Neuronal stem cell (in vitro differentiated cells): ENCODE data around the gene SMDT1.
"Not testable (repeated sequence)": the region's sequence is repeated elsewhere in the genome, so short reads cannot be mapped to it uniquely, and the experiment has no call there.

Experiments
- DNase-seq: peaks from one replicate; pipeline ENCODE4 v3.0.0-alpha.2; 2013; ENCODE audit warnings: low spot score
- H2AFZ ChIP-seq: one replicate; pipeline ENCODE4 v1.6.1; 2013; ENCODE audit warnings: mild to moderate bottlenecking, low read length, inconsistent platforms
- H2AK5ac ChIP-seq: 2 replicates; pipeline ENCODE4 v1.6.1; 2013; ENCODE audit warnings: low read depth, mild to moderate bottlenecking, inconsistent platforms, low read length, moderate library complexity, mixed read lengths
- H2BK120ac ChIP-seq: 2 replicates; pipeline ENCODE4 v1.6.1; 2013; ENCODE audit warnings: low read depth, mild to moderate bottlenecking, inconsistent platforms, low read length, moderate library complexity, mixed read lengths
- H2BK12ac ChIP-seq: one replicate; pipeline ENCODE4 v1.6.1; 2013; ENCODE audit warnings: low read length, inconsistent platforms
- H2BK15ac ChIP-seq: 2 replicates; pipeline ENCODE4 v1.6.1; 2013; ENCODE audit warnings: mild to moderate bottlenecking, low read length, inconsistent platforms, mixed read lengths
- H2BK5ac ChIP-seq: one replicate; pipeline ENCODE4 v1.6.1; 2013; ENCODE audit warnings: inconsistent platforms, mild to moderate bottlenecking, low read length, moderate library complexity
- H3K14ac ChIP-seq: one replicate; pipeline ENCODE4 v1.6.1; 2013; ENCODE audit warnings: low read length, inconsistent platforms
- H3K18ac ChIP-seq: 2 replicates; pipeline ENCODE4 v1.6.1; 2013; ENCODE audit warnings: low read length, inconsistent platforms
- H3K23ac ChIP-seq: 2 replicates; pipeline ENCODE4 v1.6.1; 2013; ENCODE audit warnings: low read depth, mild to moderate bottlenecking, mixed read lengths, low read length, inconsistent platforms; ENCODE audit not compliant: poor library complexity
- H3K27ac ChIP-seq: replicated peaks from 3 replicates; pipeline ENCODE4 v1.5.1; 2013; ENCODE audit warnings: low read length, inconsistent platforms
- H3K27me3 ChIP-seq, 3 experiments: 2 replicates each; pipeline ENCODE4 v1.6.1; 2013; ENCODE audit warnings: low read length in 3 of 3, mild to moderate bottlenecking in 2 of 3, inconsistent platforms in 1 of 3, low read depth in 1 of 3, mixed read lengths in 1 of 3, moderate library complexity in 1 of 3; ENCODE audit not compliant: control insufficient read depth in 3 of 3, insufficient read depth in 3 of 3
- H3K36me3 ChIP-seq, 2 donors: replicated peaks in 1 of 2; 2 replicates each; pipeline ENCODE4 v1.6.1; 2013; ENCODE audit warnings: low read length in 2 of 2; ENCODE audit not compliant: control insufficient read depth in 2 of 2, insufficient read depth in 2 of 2
- H3K4ac ChIP-seq: 2 replicates; pipeline ENCODE4 v1.6.1; 2013; ENCODE audit warnings: inconsistent platforms, mild to moderate bottlenecking, low read length, moderate library complexity
- H3K4me1 ChIP-seq, 2 donors: 1 replicate in 1 of 2; 2 replicates in 1 of 2; pipeline ENCODE4 v1.6.1; 2013; ENCODE audit warnings: low read length in 2 of 2, low read depth in 1 of 2; ENCODE audit not compliant: control insufficient read depth in 2 of 2, insufficient read depth in 1 of 2
- H3K4me2 ChIP-seq: one replicate; pipeline ENCODE4 v1.6.1; 2013; ENCODE audit warnings: mild to moderate bottlenecking, low read length, inconsistent platforms; ENCODE audit not compliant: insufficient read depth, poor library complexity, severe bottlenecking
- H3K4me3 ChIP-seq, 2 donors: 2 replicates each; pipeline ENCODE4 v1.5.1; 2013; ENCODE audit warnings: low read length in 2 of 2, mild to moderate bottlenecking in 2 of 2, inconsistent platforms in 1 of 2, moderate library complexity in 1 of 2
- H3K79me1 ChIP-seq: one replicate; pipeline ENCODE4 v1.6.1; 2013; ENCODE audit warnings: low read depth, mild to moderate bottlenecking, inconsistent platforms, low read length, moderate library complexity
- H3K9ac ChIP-seq: one replicate; pipeline ENCODE4 v1.6.1; 2013; ENCODE audit warnings: mild to moderate bottlenecking, low read depth, low read length, inconsistent platforms; ENCODE audit not compliant: poor library complexity
- H3K9me3 ChIP-seq, 2 donors: replicated peaks in 1 of 2; 2 replicates each; pipeline versions ENCODE3 to v1.6.1; 2013; ENCODE audit warnings: low read length in 2 of 2, mild to moderate bottlenecking in 2 of 2, inconsistent platforms in 1 of 2, low read depth in 1 of 2, mixed read lengths in 1 of 2, moderate library complexity in 1 of 2; ENCODE audit not compliant: control insufficient read depth in 2 of 2, insufficient read depth in 1 of 2
- H4K8ac ChIP-seq: one replicate; pipeline ENCODE4 v1.6.1; 2013; ENCODE audit warnings: low read depth, mild to moderate bottlenecking, inconsistent platforms, low read length, moderate library complexity
- H4K91ac ChIP-seq: one replicate; pipeline ENCODE4 v1.6.1; 2013; ENCODE audit warnings: low read length, low read depth, mild to moderate bottlenecking, inconsistent platforms; ENCODE audit not compliant: poor library complexity
- WGBS, 2 donors: extraction: QIAGEN DNeasy Blood & Tissue Kit; methylation state at CpG; one replicate each; pipeline ENCODE4 v1.1.7; 2013; ENCODE audit warnings: missing lambda C conversion rate in 2 of 2, mixed read lengths in 1 of 2; ENCODE audit not compliant: insufficient read length in 2 of 2, insufficient replicate concordance in 1 of 2; ENCODE audit errors: extremely low coverage in 2 of 2; 5-methylcytosine and 5-hydroxymethylcytosine counted together

The SMDT1 gene

GRCh38 chr22:42128776-42129694 lies 49.5 kb downstream of the SMDT1 start:
- not testable (repeated sequence) for H2AFZ ChIP-seq, H2BK12ac ChIP-seq, H3K14ac ChIP-seq, H3K4me1 ChIP-seq, H2BK5ac ChIP-seq, H4K91ac ChIP-seq, H2BK120ac ChIP-seq, H3K9ac ChIP-seq, H3K4me3 ChIP-seq, H3K4me2 ChIP-seq, H3K9me3 ChIP-seq, H3K36me3 ChIP-seq, H3K23ac ChIP-seq, H3K27me3 ChIP-seq, H2BK15ac ChIP-seq, H2AK5ac ChIP-seq, H3K27ac ChIP-seq, H3K4ac ChIP-seq, DNase-seq, H4K8ac ChIP-seq, H3K18ac ChIP-seq, H3K79me1 ChIP-seq
- WGBS, 2 donors = no CpG with 5 or more reads among the region's 65 CpGs

- not testable (repeated sequence) for H2BK120ac ChIP-seq, H2BK15ac ChIP-seq, H3K18ac ChIP-seq, H2BK12ac ChIP-seq, H3K27me3 ChIP-seq, H3K36me3 ChIP-seq, H4K91ac ChIP-seq, H3K9me3 ChIP-seq, H3K4me1 ChIP-seq, H3K4me3 ChIP-seq, H3K23ac ChIP-seq, H3K4me2 ChIP-seq, DNase-seq, H2BK5ac ChIP-seq, H2AFZ ChIP-seq, H4K8ac ChIP-seq, H3K79me1 ChIP-seq, H3K14ac ChIP-seq, H2AK5ac ChIP-seq, H3K27ac ChIP-seq, H3K4ac ChIP-seq, H3K9ac ChIP-seq
- no CpG with 5 or more reads among the region's 7 CpGs for WGBS, 2 donors
Observed at GRCh38 chr22:42130182-42130581, 50.7 kb downstream of the SMDT1 start.

GRCh38 chr22:42130639-42131431 lies 51.3 kb downstream of the SMDT1 start, which contains the start of gene CYP2D6:
Gene CYP2D6, minus strand, starts transcription at chr22:42130810. Its CDS starts 19 bp downstream, at chr22:42130791.
- H3K18ac ChIP-seq, H3K4me3 ChIP-seq, H3K4me2 ChIP-seq, H3K36me3 ChIP-seq, H3K79me1 ChIP-seq, H4K91ac ChIP-seq, H3K4me1 ChIP-seq, H2AK5ac ChIP-seq, H3K14ac ChIP-seq, H2BK12ac ChIP-seq, H3K27ac ChIP-seq, DNase-seq, H3K9me3 ChIP-seq, H2BK5ac ChIP-seq, H3K4ac ChIP-seq, H3K23ac ChIP-seq, H2BK15ac ChIP-seq, H3K27me3 ChIP-seq, H3K9ac ChIP-seq, H2AFZ ChIP-seq, H4K8ac ChIP-seq, H2BK120ac ChIP-seq: not testable (repeated sequence)
- WGBS, 2 donors = no CpG with 5 or more reads among the region's 14 CpGs

- H2BK120ac ChIP-seq = no peak overlapping the region
- DNase-seq = no peak
- H3K9me3 ChIP-seq = peaks cover 0 to 3% of the 10 kb centered on the region in 2 donors
- no peak overlapping the region for H2AFZ ChIP-seq
- H4K8ac ChIP-seq = no peak overlapping the region
- no peaks in the 10 kb centered on the region for H3K36me3 ChIP-seq
- H3K4me2 ChIP-seq = no peak overlapping the region
- H3K4me1 ChIP-seq = no peaks in the 10 kb centered on the region
- no peak overlapping the region for H2BK15ac ChIP-seq
- H4K91ac ChIP-seq = no peak overlapping the region
- no peak overlapping the region for H2AK5ac ChIP-seq
- no peaks in the 10 kb centered on the region for H3K79me1 ChIP-seq
- no peak overlapping the region for H3K23ac ChIP-seq
- H3K9ac ChIP-seq = no peak overlapping the region
- no peak overlapping the region for H3K18ac ChIP-seq
- no peak overlapping the region for H3K4me3 ChIP-seq
- no peak overlapping the region for H3K14ac ChIP-seq
- no peak overlapping the region for H3K4ac ChIP-seq
- no peak overlapping the region for H2BK12ac ChIP-seq
- no CpG with 5 or more reads among the region's 8 CpGs for WGBS, 2 donors
- H3K27me3 ChIP-seq = no peaks in the 10 kb centered on the region
- no peak overlapping the region for H3K27ac ChIP-seq
- no peak overlapping the region for H2BK5ac ChIP-seq
Observed at GRCh38 chr22:42131562-42131961, 52.1 kb downstream of the SMDT1 start.
